Measurements from ENCODE around the gene ACIN1.
"Not testable (repeated sequence)": the region's sequence is repeated elsewhere in the genome, so short reads cannot be mapped to it uniquely, and the experiment has no call there.

ACIN1 gene

GRCh38 chr14:23035303-23036144 is 59.4 kb downstream of the ACIN1 start:
- no peak for DNase-seq

- DNase-seq, result no peak
Observed at GRCh38 chr14:23034498-23035302, 60.2 kb downstream of the ACIN1 start, which contains the start of gene PSMB5. TSS of gene PSMB5 (minus strand) at chr14:23034900. CDS start at chr14:23034881, 19 bp downstream.

- no peak for DNase-seq
Observed at GRCh38 chr14:23033801-23034497, 61.0 kb downstream of the ACIN1 start.

- DNase-seq, result no peak
Observed at GRCh38 chr14:23033251-23033727, 61.6 kb downstream of the ACIN1 start.

GRCh38 chr14:23030936-23031335 is 64.0 kb downstream of the ACIN1 start:
- DNase-seq, result no peak

GRCh38 chr14:23028799-23029198 is 66.1 kb downstream of the ACIN1 start:
- DNase-seq, result no peak

DNA sequence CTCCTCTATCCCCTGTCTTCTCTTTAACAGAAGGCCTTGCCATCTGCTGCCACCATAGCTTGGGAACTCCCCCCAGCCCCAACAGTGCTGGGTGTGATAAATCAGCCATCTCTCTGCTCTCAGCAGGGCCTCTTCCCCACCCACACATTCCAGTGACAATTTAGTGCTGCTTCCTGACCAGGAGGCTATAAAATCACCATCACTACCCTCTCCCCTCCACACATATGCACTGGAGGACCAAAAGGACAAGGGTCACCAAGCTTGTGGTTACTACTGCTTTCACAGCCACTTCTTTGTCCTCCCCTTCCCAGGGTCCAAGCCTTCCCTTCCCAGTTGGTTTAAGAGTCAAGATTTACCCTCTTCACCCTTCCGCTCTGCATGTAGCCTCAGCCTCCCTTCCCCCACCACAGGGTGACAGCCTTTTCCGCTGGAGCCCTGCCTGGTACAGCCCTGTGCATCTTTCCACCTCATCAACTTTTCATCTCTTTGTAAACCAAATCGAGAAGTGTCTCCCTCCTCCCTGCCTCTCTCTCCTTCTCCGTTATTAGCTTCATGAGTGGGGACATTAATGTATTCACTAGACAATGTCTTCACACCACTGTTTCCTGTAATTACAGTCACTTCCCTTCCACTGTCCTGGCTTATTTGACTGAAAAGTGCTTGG is 69.7 kb downstream of the ACIN1 start:
- no peak for DNase-seq

GRCh38 chr14:23024612-23025075 is 70.3 kb downstream of the ACIN1 start:
- DNase-seq, result no peak

- no peak for DNase-seq
Observed at GRCh38 chr14:23023795-23024152, 71.2 kb downstream of the ACIN1 start.

- no peak for DNase-seq
Observed at GRCh38 chr14:23023022-23023794, 71.7 kb downstream of the ACIN1 start.

- no peak for DNase-seq
Observed at GRCh38 chr14:23021889-23022442, 73.0 kb downstream of the ACIN1 start.

DNA sequence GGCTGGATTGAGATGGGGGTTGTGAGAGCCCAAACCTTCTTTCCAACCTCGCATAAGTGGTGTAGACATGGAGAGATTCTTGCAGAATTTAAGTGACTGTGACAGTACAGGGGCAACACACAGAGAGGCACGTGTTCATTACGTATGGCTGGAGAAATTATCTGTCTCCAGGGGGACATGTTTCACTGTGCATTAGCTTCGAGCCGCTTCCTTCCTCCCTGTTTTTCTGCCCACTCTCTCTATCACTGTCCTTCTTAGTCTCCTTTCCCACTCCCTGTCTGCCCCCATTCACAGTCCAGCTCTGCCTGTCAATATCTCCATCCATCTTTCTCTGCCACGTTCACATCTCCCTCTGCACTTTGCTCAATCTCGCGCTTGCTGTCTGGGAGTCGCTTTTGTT is 73.5 kb downstream of the ACIN1 start:
- DNase-seq, result no peak

GRCh38 chr14:23020143-23021128 is 74.5 kb downstream of the ACIN1 start:
- DNase-seq, result no peak

DNA sequence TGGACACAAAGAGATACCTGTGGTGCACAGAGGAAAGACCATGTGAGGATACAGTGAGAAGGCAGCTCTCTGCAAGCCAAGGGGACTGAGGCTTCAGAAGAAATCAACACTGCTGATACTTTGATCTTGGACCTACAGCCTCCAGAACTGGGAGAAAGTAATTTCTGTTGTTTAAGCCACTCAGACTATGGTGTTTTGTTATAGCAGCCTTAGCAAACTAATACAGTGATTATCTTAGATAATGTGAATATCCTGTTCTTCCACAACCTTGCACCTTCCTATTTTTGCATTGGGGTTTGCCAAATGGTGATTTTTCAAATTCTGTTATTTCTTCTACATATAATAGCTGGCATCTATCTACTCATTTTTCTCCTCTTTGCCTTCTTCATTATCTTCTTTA is 76.8 kb downstream of the ACIN1 start:
- no peak for DNase-seq

- no peak for DNase-seq
Observed at GRCh38 chr14:23017091-23017490, 77.8 kb downstream of the ACIN1 start.

GRCh38 chr14:23015618-23016017 is 79.3 kb downstream of the ACIN1 start:
- DNase-seq, result no peak

DNA sequence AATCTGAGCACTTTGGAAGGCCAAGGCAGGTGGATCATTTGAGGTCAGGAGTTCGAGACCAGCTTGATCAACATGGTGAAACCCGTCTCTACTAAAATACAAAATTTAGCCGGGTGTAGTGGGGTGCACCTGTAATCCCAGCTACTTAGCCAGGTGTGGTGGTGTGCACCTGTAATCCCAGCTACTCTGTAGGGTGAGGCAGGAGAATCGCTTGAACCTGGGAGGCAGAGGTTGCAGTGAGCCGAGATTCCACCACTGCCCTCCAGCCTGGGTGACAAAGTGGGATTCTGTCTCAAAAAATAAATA is 81.2 kb downstream of the ACIN1 start:
- DNase-seq, result not testable (repeated sequence)

DNA sequence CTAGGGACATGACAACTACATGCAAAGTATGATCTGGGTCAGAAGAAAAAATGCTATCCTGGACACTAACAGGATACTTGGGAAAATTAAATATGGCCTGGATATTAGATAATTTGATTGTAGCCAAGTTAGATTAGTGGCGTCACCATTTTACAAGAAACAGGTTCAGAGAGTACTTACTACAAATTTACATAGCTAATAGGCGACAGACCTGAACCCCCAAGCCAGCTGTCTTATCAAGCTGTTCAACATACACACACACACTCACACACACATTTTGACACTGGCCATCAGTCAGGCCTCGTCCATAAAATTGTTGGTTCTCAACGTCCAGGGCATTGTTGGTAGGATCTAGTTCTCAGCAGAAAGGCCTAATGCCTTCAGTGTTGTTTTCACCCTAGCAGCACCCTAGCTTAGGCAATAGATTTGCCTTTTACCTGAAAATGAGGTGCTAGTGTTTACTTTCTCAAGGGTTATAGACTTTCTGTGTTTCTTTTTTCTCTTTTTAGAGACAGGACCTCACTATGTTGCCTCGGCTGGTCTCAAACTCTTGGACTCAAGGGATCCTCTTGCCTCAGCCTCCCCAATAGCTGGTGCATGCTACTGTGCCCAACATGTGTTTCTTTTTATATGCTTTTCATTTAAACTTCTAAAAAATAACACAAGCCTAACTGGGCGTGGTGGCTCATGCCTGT is 81.7 kb downstream of the ACIN1 start:
- DNase-seq, result no peak

DNA sequence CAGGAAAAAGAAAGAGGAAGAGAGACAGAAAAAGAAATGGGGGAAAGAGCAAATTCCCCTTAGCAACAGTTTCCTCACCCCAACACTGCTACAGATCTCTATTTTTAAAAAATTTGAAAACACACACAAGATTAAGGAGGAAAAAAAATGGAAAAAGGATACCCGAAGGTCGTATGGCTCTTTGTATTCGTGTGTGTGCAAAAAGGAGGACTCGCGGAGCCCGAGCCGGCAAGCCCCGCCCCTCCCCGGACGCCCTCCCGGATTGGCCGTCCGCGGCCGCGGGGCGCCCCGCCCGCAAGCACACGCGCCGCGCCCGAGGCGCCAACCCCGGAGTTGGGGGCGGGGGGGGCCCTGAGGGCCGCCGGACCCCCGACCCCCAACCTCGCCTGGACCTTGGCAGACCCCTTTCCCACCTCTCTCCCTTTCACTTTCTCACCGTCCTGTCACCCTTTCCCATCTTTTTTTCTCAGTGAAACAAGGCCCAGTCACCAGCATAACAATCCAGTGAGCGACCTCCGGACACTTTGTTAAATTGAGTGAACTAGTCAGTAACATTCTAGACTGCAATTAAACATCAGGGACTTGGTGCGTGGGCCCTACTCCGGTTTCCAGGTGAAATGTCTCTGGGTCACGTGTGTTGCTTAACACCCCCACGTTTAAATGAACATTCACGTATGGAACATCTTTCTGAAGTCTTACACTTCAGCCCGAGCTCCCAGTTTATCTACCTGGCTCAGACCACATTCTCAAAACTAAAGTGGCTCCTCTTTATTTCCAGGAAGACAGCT is 84.8 kb downstream of the ACIN1 start, which contains the start of gene C14orf93:
Gene C14orf93 (minus strand): TSS at position 205 of the 788 bp plus-strand sequence. CDS start 11,120 bp downstream, outside the sequence.
- DNase-seq, result peak; percentile 24

All from NCI-H1048 (cell line).